OCI-LY7 (cell line): Measurements from ENCODE around the gene APBB3. TPM values are rescaled to one million over a fixed set of nuclear protein-coding genes. Genes with fewer than 3 reads are reported as not detected.

ENCODE experiments used
- BruUV-seq: library from RNA; stranded (reverse); fragments of 400-500 nt; replicated peaks from 2 replicates; lab custom pipeline; 2021; lab: Mats Ljungman, UMichigan
- CTCF ChIA-PET: fragments of 300-600 bp; sonication (Branson Sonifier 250); formaldehyde crosslinking; loops from one replicate; lab custom pipeline; 2022; ENCODE audit warnings: antibody characterized with exemption; ENCODE audit not compliant: unreplicated experiment; lab: Charles Lee
- POLR2A ChIA-PET: fragments of 300-600 bp; sonication (Branson Sonifier 250); formaldehyde crosslinking; loops from one replicate; lab custom pipeline; 2022; ENCODE audit warnings: antibody characterized with exemption; lab: Charles Lee
- DNase-seq: peaks from one replicate; pipeline ENCODE4 v3.0.0-alpha.2; 2015; ENCODE audit warnings: low spot score
- H2AFZ ChIP-seq: fragments of 200-600 bp; sonication (generic), shearing (Covaris generic); 2 replicates; pipeline ENCODE4 v1.6.1; 2014; ENCODE audit warnings: mild to moderate bottlenecking, antibody characterized with exemption, low read length, moderate library complexity
- H3K27ac ChIP-seq: fragments of 200-600 bp; sonication (generic); 2 replicates; pipeline ENCODE4 v1.5.1; 2014; ENCODE audit warnings: mixed run types, low read depth, mild to moderate bottlenecking, moderate library complexity, low read length, inconsistent platforms; ENCODE audit not compliant: poor library complexity, severe bottlenecking
- H3K36me3 ChIP-seq: fragments of 200-600 bp; sonication (generic); 2 replicates; pipeline ENCODE4 v1.6.1; 2014; ENCODE audit warnings: mild to moderate bottlenecking, antibody characterized with exemption, low read length, moderate library complexity, mixed read lengths; ENCODE audit not compliant: insufficient read depth
- H3K4me1 ChIP-seq: fragments of 200-600 bp; sonication (generic); 2 replicates; pipeline ENCODE4 v1.5.1; 2014; ENCODE audit warnings: mild to moderate bottlenecking, low read length; ENCODE audit not compliant: insufficient read depth, poor library complexity, severe bottlenecking
- H3K4me2 ChIP-seq: fragments of 200-600 bp; sonication (generic); 2 replicates; pipeline ENCODE4 v1.6.1; 2014; ENCODE audit warnings: mild to moderate bottlenecking, low read length
- H3K4me3 ChIP-seq: fragments of 200-600 bp; sonication (generic); 2 replicates; pipeline ENCODE4 v1.5.1; 2014; ENCODE audit warnings: mild to moderate bottlenecking, low read depth, low read length; ENCODE audit not compliant: poor library complexity, severe bottlenecking
- H3K79me2 ChIP-seq: fragments of 200-600 bp; sonication (generic); 2 replicates; pipeline ENCODE4 v1.6.1; 2016; ENCODE audit warnings: low read depth, mild to moderate bottlenecking, low read length, moderate library complexity, mixed read lengths; ENCODE audit not compliant: insufficient read depth
- H3K9me2 ChIP-seq: fragments of 200-600 bp; sonication (generic); 2 replicates; pipeline ENCODE4 v1.6.1; 2016; ENCODE audit warnings: mild to moderate bottlenecking, low read length, mixed read lengths; ENCODE audit not compliant: insufficient read depth
- H3K9me3 ChIP-seq: fragments of 200-600 bp; sonication (generic); 2 replicates; pipeline ENCODE4 v1.6.1; 2014; ENCODE audit warnings: mild to moderate bottlenecking, mixed run types, low read length, mixed read lengths
- H4K20me1 ChIP-seq: fragments of 200-600 bp; sonication (generic); 2 replicates; pipeline ENCODE4 v1.6.1; 2014; ENCODE audit warnings: mild to moderate bottlenecking, antibody characterized with exemption, low read length, moderate library complexity, mixed read lengths; ENCODE audit not compliant: insufficient read depth
- CTCF ChIP-seq: fragments of 200-600 bp; sonication (generic); conservative IDR thresholded peaks from 2 replicates; pipeline ENCODE4 v1.5.1; 2014; ENCODE audit warnings: mild to moderate bottlenecking, antibody characterized with exemption, low read length, moderate library complexity, mixed read lengths
- EZH2phosphoT487 ChIP-seq: fragments of 200-600 bp; sonication (generic); IDR thresholded peaks from 2 replicates; pipeline ENCODE4 v1.6.1; 2018; ENCODE audit warnings: low read depth, borderline replicate concordance, mild to moderate bottlenecking, mixed run types, antibody characterized with exemption, low read length, moderate library complexity, mixed read lengths
- intact Hi-C: fragments of 100-400 bp; cut with micrococcal nuclease; formaldehyde crosslinking; loops from one replicate; pipeline ENCODE4 v1.10.0; 2022; ENCODE audit not compliant: unreplicated experiment
- total RNA-seq, 2 experiments: library from RNA; depleted of rRNA in 1 of 2; stranded (reverse); fragments of >200 nt in 1 of 2; shearing (Covaris generic) in 1 of 2; gene quantifications; 2 replicates each; pipeline ENCODE4 v1.2.3, GENCODE V29; 2014 to 2022

The APBB3 gene
- total RNA-seq, 2 experiments from 2014 or later = 32.1 to 37.9 TPM

GRCh38 chr5:140546851-140547507, 17.4 kb downstream of the APBB3 start:
- CTCF ChIA-PET = no interaction called here
- H2AFZ ChIP-seq = no peak overlapping the region
- H3K9me3 ChIP-seq = no peaks in the 10 kb centered on the region
- POLR2A ChIA-PET = interaction anchor here (0.9 to 1.9 kb wide), 4 partner anchors 8 to 27 kb away, joined by 3 to 6 read pairs (median 3); partner anchors contain the start of gene SRA1
- peaks cover 76% of the 10 kb centered on the region for H3K36me3 ChIP-seq
- no peak overlapping the region for H3K4me3 ChIP-seq
- DNase-seq = no peak
- BruUV-seq = no TSS peak
- intact Hi-C loops = no loop called here
- H3K4me1 ChIP-seq = peaks cover 14% of the 10 kb centered on the region
- H3K4me2 ChIP-seq = peak overlapping the region; percentile 47; the same call in 1 of the 2 replicates
- H3K9me2 ChIP-seq = no peaks in the 10 kb centered on the region
- no peak overlapping the region for H3K27ac ChIP-seq
- no peaks in the 10 kb centered on the region for H3K79me2 ChIP-seq
- no peak for TF ChIP-seq EZH2phosphoT487
- no peak for TF ChIP-seq CTCF
- H4K20me1 ChIP-seq = no peaks in the 10 kb centered on the region

GRCh38 chr5:140545606-140546005, 18.8 kb downstream of the APBB3 start:
- H4K20me1 ChIP-seq = no peaks in the 10 kb centered on the region
- H3K27ac ChIP-seq = no peak overlapping the region
- H3K9me3 ChIP-seq = no peaks in the 10 kb centered on the region
- no peaks in the 10 kb centered on the region for H3K79me2 ChIP-seq
- CTCF ChIA-PET = no interaction called here
- TF ChIP-seq CTCF = no peak
- no peak for TF ChIP-seq EZH2phosphoT487
- peaks cover 14% of the 10 kb centered on the region for H3K4me1 ChIP-seq
- no peak overlapping the region for H3K4me3 ChIP-seq
- POLR2A ChIA-PET = interaction anchor here (1.3 kb wide), 1 partner anchor 13 kb away, joined by 4 read pairs; no protein-coding TSS in a partner anchor
- H3K9me2 ChIP-seq = no peaks in the 10 kb centered on the region
- H3K36me3 ChIP-seq = peaks cover 76% of the 10 kb centered on the region
- H2AFZ ChIP-seq = no peak overlapping the region
- no peak overlapping the region for H3K4me2 ChIP-seq
- no TSS peak for BruUV-seq
- intact Hi-C loops = no loop called here
- DNase-seq = no peak

- intact Hi-C loops = no loop called here
- Histone ChIP-seq H3K4me1 (peaks cover 14% of the 10 kb centered on the region), H3K9me3 (no peaks in the 10 kb centered on the region), H3K27ac (no peak overlapping the region), H2AFZ (no peak overlapping the region), H3K4me3 (no peak overlapping the region), H3K9me2 (no peaks in the 10 kb centered on the region), H3K36me3 (peaks cover 76% of the 10 kb centered on the region), H4K20me1 (no peaks in the 10 kb centered on the region), H3K4me2 (no peak overlapping the region), H3K79me2 (no peaks in the 10 kb centered on the region)
- BruUV-seq = no TSS peak
- CTCF ChIA-PET = no interaction called here
- no peak for TF ChIP-seq CTCF
- no peak for TF ChIP-seq EZH2phosphoT487
- DNase-seq = no peak
- POLR2A ChIA-PET = interaction anchor here (0.7 to 1.3 kb wide), 2 partner anchors 12 to 173 kb away, joined by 3 to 4 read pairs; no protein-coding TSS in a partner anchor
Observed at GRCh38 chr5:140544986-140545385, 19.4 kb downstream of the APBB3 start.
